HG03066 (cell line): Measurements from ENCODE around the gene B4GALT3.
A peak's percentile ranks its signal among the peaks of the same experiment; 100 is the strongest.

Source experiments
- ATAC-seq: cut with Tn5 transposase; IDR thresholded peaks from one replicate; pipeline ENCODE4 v1.9.1; 2021; ENCODE audit warnings: low read depth; ENCODE audit not compliant: unreplicated experiment

B4GALT3 gene

DNA sequence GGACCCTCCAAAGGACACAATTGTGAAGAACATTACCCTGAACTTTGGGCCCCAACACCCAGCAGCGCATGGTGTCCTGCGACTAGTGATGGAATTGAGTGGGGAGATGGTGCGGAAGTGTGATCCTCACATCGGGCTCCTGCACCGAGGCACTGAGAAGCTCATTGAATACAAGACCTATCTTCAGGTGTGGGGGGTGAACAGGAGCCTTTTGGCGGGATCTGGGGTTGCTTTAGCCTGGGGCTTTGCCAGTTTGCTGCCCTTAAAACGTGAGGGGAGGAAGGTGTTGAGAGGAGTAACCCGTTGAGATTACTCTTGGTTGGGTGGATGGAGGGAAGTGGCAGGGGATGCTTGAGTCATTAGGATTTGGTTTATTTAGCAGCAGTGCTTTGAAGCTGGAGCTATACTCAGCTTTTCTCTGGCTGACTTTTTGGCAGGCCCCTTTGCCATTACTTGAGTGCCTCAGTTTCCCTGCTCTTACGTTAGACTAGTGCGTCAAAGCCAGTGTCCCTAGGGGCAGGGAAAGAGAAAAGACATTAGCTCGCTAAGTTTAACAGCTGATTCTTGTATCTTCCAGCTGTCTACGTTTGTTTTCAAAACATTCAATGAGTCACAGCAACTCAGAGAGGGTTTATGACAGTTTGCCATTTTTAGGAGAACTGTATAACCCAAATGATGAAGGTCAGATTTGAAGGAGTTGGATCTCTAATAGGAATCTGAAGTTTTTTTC, 29.3 kb upstream of the B4GALT3 start:
- ATAC-seq: no peak

DNA sequence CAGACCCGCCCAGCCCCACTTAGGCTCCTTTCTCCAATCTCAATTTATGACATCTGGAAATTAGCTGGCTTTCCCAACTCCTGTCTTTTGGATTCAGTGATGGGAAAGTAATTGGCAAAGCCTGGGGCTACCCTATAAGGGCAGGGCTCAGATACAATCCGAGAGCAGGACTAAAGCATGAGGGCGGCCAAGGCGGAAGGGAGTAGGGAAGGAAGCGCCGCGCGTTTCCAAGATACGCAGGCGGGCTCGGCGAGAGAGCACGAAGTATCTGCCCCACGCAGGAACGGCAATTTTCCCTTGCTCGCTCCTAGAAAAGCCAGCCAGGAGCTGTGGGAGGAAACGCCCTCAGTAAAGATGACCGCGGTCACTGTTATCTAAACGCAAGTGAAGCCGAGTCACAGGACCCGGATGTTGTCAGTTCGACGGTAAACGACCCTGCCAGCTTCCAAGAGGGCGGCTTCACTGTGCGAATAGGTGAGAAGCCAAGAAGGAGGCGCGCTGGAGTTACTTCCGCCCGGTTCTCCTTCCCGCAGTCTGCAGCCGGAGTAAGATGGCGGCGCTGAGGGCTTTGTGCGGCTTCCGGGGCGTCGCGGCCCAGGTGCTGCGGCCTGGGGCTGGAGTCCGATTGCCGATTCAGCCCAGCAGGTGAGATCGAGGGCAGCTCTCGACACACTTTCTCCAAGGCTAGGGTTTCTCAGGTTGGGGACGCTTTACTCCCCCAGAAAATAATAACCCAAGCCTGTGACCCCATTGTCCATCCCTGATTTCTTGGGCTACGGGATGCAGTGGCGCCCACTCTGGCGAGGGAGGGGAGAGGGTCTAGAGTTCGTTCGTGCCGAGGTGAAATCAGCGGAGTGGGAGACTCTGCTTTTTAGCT, 24.8 kb upstream of the B4GALT3 start, which contains the start of gene NDUFS2:
Gene NDUFS2, plus strand, starts transcription at position 532 of the 877 bp plus-strand sequence. Its CDS starts 19 bp downstream, at position 551.
- ATAC-seq: peak; percentile 97

DNA sequence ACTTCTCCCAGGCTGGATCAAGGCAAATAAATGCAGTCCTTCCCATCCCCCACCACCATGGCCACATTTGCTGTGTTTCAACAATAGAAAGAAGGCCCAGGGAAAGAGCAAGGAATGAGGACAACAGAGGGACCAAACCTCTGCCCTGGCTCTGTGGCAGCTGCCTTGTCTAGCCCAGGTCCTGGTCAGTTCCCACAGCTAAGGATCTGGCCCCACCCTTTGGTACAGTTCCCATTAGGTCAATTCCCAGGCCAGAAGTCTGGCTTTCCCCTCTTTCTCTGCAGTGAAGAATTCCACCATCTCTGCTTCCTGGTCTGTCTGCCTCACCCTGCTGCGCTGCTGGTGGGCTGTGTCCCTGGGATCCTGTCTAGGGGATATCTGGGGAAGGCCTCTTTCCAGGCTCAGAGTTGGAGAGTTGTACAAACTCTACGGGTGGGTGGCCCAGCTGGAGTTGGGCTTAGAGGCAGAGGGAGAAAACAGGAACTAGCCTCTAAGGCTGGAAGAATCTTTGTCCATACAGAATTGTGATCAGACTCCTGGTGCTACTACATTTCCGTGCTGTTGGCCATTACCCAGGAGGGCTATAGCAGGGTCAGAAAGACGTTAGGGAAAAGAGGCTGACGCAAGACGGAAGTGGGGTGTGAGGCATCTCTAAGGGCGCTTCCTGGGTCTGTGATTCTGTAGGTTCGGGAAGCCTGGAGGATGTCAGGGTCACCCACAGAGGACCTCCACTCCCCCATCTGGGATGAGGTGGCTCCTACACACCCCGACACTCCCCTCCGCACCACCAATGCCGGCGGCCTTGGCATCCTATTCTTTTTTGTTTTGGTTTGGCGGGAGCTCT, 23.9 kb upstream of the B4GALT3 start:
- ATAC-seq: no peak

DNA sequence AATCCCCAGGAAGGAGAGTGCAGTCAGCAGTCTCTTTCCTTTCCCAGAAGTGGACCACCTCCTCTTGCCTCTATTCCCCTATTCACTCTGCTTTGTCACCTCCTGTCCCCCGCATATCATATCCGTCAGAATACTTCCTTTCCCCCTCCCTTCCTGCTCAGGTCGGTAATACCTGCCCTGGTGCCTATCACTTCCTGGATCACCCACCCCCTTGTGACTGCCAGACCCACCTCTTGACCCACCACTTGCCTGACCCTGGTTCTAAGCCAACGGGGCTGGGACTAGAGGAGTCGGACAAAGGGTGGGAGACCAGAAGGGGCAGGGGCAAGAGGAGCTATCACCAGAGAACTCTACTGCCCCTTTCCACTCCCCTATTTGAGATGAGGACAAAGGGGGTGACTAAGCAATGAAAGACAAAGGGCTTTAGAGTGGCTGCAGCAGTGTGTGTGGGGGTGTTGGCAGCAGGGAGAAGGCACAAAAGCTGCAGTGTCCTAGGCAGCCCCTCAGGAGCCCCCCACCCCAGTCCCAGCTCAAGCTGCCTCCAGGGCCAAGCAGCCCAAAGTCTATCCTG, 23.2 kb upstream of the B4GALT3 start:
- ATAC-seq: no peak

DNA sequence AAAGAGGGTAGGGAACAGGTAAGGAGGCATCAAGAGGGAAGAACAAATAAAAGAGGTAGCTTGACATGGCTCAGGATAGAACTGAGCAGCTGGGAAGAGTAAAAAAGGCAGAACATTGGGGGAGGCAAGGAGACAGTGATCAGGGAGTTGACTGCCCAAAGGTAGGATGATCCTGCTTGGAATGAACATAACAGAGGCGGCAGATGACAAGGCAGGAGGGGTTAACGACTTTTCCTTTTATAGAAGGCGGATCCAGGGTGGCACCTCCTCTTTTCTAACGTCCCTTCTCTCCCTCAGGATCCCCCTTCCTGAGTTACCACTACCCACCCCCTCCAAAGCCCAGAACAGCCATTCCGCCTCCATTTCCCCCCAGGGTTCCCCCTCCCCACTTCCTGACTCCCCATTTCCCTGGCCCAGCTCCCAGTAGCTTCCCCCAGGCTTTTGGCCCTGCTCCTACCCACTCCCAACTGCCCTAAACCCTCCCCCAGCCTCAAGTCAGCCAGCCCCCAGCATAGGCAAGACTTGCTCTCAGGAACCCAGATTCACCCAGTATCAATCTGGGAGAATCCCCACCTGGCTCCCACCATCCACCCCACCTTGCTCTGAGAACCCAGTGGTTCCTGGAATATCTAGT, 22.3 kb upstream of the B4GALT3 start:
- no peak for ATAC-seq

DNA sequence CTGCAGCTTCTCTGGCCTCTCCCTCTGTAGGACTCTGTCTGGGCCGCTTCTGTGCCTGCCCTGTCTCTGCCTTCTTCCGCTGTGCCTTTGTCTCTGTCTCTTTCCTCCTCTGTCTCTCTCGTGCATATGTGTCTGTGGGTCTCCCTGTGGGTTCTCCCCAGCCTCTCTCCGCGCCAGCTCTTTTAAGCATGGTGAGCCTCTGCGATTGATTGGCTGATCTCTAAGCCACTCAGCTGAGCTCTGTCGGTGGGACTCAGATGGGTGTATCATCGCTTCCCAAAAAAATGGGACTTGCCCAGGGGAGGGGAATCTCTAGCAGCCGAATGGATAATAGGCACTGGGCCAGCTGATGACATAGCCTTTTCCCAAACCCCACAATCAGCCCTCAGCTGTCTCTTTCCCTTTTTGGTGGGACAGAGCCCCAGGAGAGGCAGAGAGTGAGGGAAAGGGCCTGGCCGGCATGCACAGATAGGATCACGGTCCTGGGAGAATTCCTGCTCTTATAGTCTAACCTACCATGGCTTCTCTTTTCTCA, 21.7 kb upstream of the B4GALT3 start, which contains the start of gene ADAMTS4:
Gene ADAMTS4, minus strand, starts transcription at position 158 of the 535 bp plus-strand sequence. CDS start 427 bp downstream, outside the sequence.
- no peak for ATAC-seq

DNA sequence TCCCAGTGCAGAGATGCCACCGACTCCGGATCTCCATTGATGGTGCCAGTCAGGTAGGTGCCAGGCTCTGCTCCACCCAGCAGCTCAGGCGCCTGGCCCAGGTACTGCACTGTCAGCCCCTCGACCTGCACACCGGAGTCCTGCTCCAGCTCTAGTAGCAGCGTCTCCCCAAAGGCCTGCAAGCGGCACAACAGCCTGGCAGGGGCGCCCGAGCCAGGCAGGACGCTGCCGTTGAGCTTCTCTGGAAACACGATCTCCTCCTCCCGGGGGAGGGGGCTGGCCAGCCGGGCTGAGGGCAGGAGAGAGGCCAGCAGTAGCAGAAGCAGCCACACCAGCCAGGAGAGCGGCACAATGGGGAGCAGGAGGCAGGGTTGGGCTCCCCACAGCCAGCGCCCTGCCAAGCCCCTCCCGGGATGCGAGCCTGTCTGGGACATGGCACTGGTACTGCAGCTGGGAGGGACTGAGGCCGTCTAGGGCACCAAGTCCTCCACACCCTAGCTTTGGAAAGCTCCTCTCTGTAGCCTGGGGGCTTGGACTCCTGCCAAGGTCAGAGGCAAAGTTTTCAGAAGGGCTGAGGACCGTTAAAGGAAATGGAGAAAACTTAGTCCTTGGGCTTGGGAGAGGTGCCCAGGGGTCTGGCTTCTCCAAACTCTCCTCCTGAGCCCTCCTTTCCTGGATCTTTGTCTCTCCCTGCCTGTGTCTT, 21.0 kb upstream of the B4GALT3 start:
- no peak for ATAC-seq

DNA sequence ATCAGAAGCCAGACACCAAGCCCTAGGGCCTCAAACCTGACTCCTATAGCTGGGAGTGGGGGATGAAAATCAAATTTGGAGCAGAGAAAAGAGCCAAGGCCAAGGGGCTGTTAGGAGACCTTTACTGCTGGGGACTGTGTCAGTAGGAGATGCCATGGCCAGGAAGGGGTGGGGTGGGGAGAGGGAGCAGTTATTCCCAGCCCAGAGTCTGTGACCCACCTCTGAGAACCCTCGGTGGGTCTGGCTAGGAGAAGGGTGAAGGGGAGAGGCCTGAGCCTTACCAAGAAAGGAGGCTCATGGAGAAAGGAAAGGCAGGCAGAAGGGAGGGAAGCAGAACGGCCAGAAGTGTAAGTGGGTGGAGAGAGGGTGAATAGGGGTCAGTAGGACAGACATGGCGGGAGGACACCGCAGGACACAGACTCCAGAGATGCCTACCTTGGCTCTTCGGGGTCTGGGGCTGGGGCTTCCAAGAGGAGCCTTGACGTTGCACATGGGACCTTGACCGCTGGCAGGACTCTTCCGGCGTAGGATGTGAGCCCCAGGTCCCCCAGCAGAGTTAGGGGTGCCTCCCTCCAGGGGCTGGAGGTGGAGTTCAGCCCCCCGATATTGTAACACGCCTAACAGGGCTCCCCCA, 20.4 kb upstream of the B4GALT3 start:
- ATAC-seq: no peak

DNA sequence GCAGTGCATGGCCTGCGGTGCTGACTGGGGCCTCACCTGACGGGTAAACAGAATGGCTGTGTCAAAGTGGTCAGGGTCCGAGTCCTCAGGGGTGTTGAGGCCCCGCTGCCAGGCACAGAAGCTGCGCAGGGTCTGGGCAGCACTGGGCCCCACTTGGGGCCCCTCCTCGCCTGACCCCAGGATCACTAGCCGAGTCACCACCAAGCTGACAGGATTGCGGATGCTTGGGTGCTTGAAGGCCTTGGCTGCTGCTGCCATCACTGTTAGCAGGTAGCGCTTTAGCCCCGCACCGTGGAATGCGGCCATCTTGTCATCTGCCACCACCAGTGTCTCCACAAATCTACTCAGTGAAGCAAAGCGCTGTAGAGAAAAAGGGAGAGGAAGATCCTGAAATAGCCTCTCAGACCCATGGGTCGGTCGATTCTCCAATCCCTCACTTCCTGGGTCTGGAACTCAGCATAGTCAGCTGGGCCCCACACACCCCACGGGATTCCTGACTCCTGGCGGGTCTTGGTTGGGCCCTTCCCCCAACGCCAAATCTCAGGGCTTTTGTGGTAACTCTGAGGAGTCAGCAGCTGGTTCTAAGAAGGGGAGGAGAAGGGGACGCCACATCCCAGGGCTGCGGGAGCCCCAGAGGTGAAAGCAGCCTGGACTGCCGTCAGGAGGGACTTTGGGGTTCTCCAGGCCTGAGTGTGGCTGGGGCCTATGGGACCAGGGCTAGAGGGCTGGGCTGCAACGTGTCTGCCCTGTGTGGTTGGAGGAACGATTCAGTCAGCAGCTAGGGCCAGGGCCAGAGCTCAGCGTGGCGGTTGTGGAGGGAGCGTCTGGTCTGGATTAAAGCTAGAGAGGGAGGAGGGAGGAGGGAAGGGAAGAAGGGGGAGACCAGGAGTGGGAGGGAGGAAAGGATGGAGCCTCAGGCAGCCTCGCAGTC, 19.5 kb upstream of the B4GALT3 start:
- no peak for ATAC-seq

DNA sequence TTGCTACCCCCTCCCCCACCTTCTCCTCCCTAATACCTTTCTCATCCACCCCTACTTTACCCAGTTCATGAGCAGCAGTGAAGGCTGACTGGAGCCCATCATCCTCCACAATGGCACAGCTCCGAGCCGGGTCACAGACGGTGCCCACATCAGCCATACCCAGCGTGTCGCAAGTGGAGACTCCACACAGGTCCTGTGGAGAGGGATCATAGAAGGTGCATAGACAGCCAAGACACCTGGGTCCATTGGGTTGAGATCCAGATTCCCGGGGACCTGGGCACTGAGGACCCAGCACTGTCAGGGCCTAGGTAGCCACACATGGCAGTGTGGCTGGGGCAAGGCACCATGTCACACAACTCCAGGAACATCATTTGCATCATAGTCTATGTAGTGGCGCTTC, 18.8 kb upstream of the B4GALT3 start:
- ATAC-seq: no peak

DNA sequence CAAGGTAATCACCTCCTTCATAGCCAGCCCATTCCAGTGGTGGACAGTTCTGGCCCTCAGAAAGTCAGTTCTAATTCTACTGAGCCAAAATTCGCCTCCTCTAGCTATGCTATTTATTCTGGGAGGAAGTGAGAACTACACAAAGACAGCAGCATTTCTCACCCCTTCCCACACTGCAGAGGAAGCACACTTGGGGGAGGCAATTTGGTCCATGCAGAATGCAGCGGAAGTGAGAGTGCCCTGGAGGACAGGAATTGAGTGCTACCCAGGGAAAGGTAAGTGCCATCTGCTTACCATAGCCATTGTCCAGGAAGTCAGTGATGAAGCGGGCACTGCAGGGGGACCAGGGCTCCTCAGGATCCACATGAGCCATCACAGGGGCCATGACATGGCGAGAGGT, 17.9 kb upstream of the B4GALT3 start:
- ATAC-seq: no peak

DNA sequence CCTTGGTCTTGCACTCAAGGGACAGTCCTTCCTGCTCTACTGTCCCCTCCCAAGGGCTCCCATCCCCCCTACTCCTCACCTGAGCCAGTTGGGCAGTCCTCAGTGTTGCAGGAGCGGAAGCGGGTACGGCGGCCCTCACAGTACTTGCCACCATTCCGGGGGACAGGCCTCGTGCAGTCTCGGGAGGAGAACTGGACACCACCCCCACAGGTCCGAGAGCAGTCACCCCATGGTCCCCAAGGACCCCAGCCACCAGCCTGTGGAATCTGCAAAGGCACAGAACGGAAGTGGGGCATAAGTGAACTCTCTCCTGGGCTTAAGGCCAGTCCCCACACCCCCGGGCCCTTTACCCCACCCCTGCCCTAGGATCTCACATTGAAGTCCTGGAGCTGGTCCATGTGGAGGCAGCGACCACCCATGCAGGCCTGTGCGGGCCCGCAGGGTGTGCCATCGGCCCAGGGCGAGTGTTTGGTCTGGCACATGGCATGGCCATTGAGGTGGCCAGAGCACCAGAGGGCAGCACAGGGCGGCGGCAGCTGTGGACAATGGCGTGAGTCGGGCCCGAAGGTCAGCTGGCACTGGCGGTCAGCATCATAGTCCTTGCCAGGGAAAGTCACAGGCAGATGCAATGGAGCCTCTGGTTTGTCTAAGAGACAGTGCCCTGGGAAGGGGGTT, 16.4 kb upstream of the B4GALT3 start:
- no peak for ATAC-seq

DNA sequence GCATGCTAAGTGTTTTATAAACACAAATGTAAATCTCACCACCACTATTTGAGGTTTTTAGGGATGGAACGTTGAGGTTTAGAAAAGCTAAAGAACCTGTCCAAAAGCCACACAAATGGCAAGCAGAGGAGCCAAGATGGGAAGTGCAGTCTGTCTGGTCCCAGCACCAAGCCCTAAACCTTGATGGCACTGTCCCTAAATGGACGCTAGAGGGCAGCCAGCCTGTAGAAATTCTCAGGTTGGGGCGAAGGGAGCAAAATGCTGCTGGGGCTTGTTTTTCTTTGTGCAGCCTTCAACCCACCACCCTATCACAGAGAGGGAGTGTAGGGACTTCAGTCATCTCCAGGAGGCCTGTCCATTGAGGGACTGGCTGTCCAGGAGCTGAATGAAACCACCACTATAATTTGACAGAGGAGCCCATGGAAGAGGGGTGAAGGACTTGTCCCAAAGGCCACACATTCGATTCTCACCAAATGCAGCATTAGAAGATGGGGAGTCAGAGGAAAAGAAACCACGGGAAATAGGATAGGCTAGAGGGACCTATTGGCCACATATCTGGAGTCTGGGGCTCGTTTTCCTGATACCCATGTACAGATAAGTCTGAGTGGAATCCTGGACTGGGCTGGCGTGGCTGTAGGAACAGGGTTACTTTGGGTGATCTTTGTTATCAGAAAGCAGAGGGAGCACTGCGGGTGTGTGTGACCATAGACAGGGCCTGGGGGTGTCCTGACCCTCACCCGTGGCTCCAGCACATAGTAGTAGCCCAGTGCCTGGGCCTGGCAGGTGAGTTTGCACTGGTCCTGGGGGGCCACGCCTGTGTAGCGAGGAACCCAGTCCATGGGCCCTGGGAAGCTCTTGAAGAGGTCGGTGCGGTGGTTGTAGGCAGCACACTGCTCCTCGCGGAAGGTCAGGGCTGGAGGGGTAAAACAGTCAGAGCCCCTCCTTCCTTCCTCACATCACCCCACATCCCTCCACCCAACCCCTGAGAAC, 15.5 kb upstream of the B4GALT3 start:
- ATAC-seq: peak; percentile 61

DNA sequence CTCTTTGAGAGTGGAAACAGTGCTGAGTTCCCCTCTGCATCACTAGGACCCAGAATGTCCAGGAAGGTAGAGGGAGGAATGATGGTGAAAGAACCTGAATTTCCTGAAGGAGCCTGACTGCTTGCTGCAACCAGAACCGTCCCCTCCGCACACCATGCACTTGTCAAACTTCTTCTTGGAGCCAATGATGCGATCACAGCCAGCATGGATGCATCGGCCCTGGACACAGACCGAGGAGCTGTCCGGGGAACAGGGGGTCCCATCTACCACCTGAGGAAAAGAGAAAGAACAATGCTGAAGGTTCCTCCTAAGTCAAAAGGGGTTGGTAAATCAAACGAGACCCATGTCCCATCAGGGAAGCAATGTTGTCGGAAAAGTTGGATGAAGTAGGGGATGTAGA, 14.7 kb upstream of the B4GALT3 start:
- ATAC-seq: no peak

DNA sequence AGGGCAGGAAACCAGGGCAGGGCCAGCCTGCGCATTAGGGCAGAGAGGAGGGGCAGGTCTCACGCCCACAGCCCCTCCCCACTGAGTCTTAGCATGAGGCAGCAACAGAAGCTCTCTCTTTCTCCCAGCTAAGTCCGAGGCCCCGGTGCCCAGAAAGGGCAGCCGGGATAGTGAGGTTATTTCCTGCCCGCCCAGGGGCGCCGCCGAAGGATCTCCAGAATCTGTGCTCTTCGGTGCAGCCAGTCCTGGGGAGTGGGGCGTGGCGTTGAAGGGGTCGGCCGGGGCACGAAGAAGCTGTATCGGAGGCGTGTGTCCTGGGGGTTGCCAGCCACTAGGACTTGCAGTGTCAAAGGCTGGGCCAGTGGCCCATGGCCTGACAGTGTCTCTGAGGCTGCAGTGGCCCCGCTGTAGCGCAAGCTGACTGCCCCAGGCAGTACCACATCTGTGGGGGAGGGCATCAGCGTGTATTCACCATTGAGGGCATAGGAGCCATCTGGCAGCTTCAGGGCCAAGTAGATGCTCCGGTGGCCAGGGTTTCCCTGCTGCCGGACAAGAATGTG, 13.7 kb upstream of the B4GALT3 start:
- ATAC-seq: no peak
